BJ (cell line): ENCODE data around the gene KCNJ6. TPM values are rescaled to one million over a fixed set of nuclear protein-coding genes. Genes with fewer than 3 reads are reported as not detected.

Experiments used
- CTCF ChIA-PET: fragments of 350-600 bp; formaldehyde crosslinking; extraction: SDS; loops from one replicate; lab custom pipeline; 2021; ENCODE audit warnings: antibody characterized with exemption, inconsistent platforms; lab: Yijun Ruan, JAX
- POLR2A ChIA-PET: fragments of 300-600 bp; sonication (Branson Sonifier 250); formaldehyde crosslinking; extraction: SDS; loops from one replicate; lab custom pipeline; 2021; ENCODE audit warnings: antibody characterized with exemption; lab: Charles Lee
- DNase-seq: peaks from one replicate; pipeline ENCODE4 v3.0.0-alpha.2; 2011; ENCODE audit warnings: low read depth
- H3K27me3 ChIP-seq: 2 replicates; pipeline ENCODE4 v1.6.0; 2011; ENCODE audit warnings: low read length; ENCODE audit not compliant: control insufficient read depth, insufficient read depth
- H3K36me3 ChIP-seq: 2 replicates; pipeline ENCODE4 v1.5.1; 2011; ENCODE audit warnings: low read length; ENCODE audit not compliant: control insufficient read depth, insufficient read depth
- H3K4me3 ChIP-seq: 2 replicates; pipeline ENCODE4 v1.5.1; 2011; ENCODE audit warnings: low read depth, mild to moderate bottlenecking, control low read depth, low read length
- polyA plus RNA-seq: library from polyadenylated mRNA; depleted of rRNA; stranded (reverse); fragments of >200 nt; gene quantifications from 2 replicates; pipeline ENCODE4 v1.2.3, GENCODE V29; 2011
- TF ChIP-seq, protein P1 (sequence below): IDR thresholded peaks from 2 replicates; pipeline ENCODE4 v1.5.1; 2011; ENCODE audit warnings: low read depth, mild to moderate bottlenecking, control low read depth, inconsistent platforms, low read length, moderate library complexity; ENCODE audit not compliant: insufficient read depth

The KCNJ6 gene
- polyA plus RNA-seq, 1 experiment = 0.01 TPM

DNA sequence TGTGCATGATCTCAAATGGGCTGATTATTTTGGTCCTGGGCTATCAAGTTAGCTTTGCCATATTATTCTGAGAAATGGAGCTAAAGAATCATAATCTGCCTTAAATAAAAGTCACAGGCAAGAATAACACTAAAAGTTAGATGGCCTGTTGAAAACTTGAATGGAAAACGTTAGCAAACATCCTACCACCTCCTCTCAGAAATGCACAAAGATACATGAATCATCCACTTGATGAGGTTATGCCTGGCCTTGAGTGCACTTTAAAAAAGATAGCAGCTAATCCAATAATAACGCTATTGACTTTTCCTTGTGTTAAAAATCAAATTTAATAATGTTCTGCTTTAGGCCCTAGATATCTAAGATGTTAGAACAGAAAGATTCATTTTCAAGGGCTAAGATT is 108.0 kb downstream of the KCNJ6 start:
- Histone ChIP-seq H3K27me3 (no peaks in the 10 kb centered on the region), H3K36me3 (no peaks in the 10 kb centered on the region), H3K4me3 (no peak overlapping the region)
- CTCF ChIA-PET = interaction anchor here (2.0 kb wide), 1 partner anchor 10 kb away, joined by 5 read pairs; no protein-coding TSS in a partner anchor
- POLR2A ChIA-PET = no interaction called here
- TF ChIP-seq, protein P1, sequence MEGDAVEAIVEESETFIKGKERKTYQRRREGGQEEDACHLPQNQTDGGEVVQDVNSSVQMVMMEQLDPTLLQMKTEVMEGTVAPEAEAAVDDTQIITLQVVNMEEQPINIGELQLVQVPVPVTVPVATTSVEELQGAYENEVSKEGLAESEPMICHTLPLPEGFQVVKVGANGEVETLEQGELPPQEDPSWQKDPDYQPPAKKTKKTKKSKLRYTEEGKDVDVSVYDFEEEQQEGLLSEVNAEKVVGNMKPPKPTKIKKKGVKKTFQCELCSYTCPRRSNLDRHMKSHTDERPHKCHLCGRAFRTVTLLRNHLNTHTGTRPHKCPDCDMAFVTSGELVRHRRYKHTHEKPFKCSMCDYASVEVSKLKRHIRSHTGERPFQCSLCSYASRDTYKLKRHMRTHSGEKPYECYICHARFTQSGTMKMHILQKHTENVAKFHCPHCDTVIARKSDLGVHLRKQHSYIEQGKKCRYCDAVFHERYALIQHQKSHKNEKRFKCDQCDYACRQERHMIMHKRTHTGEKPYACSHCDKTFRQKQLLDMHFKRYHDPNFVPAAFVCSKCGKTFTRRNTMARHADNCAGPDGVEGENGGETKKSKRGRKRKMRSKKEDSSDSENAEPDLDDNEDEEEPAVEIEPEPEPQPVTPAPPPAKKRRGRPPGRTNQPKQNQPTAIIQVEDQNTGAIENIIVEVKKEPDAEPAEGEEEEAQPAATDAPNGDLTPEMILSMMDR = no peak
- DNase-seq = no peak

DNA sequence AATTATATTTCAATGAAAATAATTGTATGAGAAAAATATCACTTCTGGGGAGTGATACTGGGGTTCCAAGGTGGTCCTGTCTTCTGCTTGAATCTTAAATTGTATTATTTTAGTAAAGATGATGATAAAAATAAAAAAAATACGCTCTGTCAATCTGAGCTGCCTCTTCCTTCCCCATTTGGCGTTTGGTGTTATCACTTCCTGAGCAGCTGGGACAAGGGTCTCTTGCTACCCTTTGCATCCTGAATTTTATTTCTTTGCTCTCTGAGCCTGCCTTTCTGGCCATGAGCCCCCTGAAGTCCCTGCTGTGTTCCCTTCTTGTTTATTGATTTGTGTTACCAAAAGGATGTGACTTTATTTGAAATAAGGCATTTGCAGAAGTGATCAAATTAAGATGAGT is 111.0 kb downstream of the KCNJ6 start:
- CTCF ChIA-PET = no interaction called here
- Histone ChIP-seq H3K36me3 (no peaks in the 10 kb centered on the region), H3K27me3 (no peaks in the 10 kb centered on the region), H3K4me3 (no peak overlapping the region)
- TF ChIP-seq, protein P1 = no peak
- POLR2A ChIA-PET = no interaction called here
- DNase-seq = no peak

DNA sequence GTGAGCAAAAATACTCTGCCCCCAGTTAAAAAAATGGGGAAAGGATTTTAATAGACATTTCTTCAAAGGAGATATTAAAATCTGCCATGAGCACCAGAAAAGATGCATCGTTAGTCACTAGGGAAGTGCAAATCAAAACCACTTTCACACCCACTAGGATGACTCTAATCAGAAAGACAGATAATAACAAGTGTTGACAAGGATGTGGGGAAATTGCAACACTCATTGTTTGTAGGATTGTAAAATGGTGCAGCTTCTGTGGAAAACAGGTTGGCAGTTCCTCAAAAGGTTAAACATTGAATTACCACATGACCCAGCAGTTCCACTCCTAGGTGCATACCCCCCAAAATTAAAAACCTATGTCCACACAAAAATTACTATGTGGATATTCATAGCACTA is 112.3 kb downstream of the KCNJ6 start:
- H3K4me3 ChIP-seq = no peak overlapping the region
- ChIA-PET CTCF (interaction anchor here (0.6 kb wide), 1 partner anchor 215 kb away, joined by 3 read pairs; no protein-coding TSS in a partner anchor), POLR2A (no interaction called here)
- H3K36me3 ChIP-seq = no peaks in the 10 kb centered on the region
- no peaks in the 10 kb centered on the region for H3K27me3 ChIP-seq
- DNase-seq = no peak
- TF ChIP-seq, protein P1 = no peak

DNA sequence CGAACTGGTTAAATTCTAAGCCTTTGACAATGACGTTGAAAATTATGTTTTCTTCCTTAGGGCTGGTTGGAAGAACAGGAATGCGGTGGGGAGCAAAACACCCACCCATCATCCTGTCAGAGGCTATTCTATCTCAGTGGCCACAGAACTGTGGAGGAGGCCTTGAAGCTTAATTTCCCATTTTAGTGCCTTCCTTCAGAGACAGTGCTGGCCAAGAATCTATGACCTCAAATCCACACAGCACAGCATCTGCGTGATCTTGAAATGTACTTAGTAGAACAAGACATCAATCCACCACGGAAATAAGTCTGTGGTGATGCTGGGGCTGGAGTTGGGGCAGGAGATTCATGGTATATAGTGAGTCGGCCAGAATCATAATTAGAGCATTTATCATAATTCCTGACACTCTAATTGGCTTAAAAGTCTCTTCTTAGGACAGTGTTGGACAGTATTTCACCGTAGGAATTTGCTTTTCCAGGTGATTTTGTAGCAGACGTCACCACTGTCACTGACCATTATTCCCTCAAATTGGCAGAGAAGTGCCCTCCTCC is 113.1 kb downstream of the KCNJ6 start:
- ChIA-PET CTCF (interaction anchor here (0.6 kb wide), 1 partner anchor 215 kb away, joined by 3 read pairs; no protein-coding TSS in a partner anchor), POLR2A (no interaction called here)
- DNase-seq = no peak
- Histone ChIP-seq H3K36me3 (no peaks in the 10 kb centered on the region), H3K4me3 (no peak overlapping the region), H3K27me3 (no peaks in the 10 kb centered on the region)
- TF ChIP-seq, protein P1 = no peak

DNA sequence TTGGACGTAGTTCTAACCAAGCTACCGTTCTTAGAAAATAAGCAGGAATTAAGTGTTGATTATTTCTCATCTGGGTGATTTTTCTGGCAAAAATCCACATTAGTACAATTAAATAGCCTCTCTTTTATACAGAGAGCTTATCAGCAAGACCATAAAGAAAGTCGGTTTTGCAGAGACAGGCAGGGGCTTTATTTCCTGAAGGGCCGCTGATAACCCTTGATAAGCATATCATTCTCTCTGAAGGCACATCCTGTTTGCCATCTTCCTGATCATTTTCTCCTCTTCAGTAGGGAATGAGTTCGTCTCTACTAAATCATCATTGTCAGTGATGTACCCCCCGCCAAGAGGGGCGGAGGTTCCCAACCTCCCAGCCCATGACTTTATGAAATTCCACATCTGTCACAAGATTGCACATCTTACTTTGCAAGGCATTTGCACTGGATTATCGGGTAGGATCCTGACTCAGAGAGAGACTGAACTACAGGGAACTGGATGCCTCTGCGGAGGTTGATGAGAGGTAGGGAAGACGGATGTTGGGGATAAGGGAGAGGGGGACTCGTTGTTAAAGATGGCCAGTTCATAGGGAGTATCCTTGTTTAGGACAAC is 115.7 kb downstream of the KCNJ6 start:
- TF ChIP-seq, protein P1 = no peak
- Histone ChIP-seq H3K4me3 (no peak overlapping the region), H3K27me3 (no peaks in the 10 kb centered on the region), H3K36me3 (no peaks in the 10 kb centered on the region)
- no peak for DNase-seq
- POLR2A ChIA-PET = no interaction called here
- CTCF ChIA-PET = no interaction called here
